OCI-LY3 (cell line): ENCODE results near the gene HIPK4.

Experiments used
- H2AFZ ChIP-seq: fragments of 200-600, 300-600 bp; shearing (Covaris generic); 2 replicates; pipeline ENCODE4 v1.6.0; 2014; ENCODE audit warnings: antibody characterized with exemption, low read depth, low read length
- H3K27ac ChIP-seq: fragments of 200-600, 300-600 bp; sonication (generic); 2 replicates; pipeline ENCODE4 v1.5.1; 2014; ENCODE audit warnings: mild to moderate bottlenecking, low read length, moderate library complexity, mixed read lengths
- H3K27me3 ChIP-seq: fragments of 200-600, 300-600 bp; sonication (generic); 2 replicates; pipeline ENCODE4 v1.6.1; 2014; ENCODE audit warnings: low read depth, low read length, mixed read lengths
- H3K36me3 ChIP-seq: fragments of 200-600, 300-600 bp; sonication (generic); replicated peaks from 2 replicates; pipeline ENCODE3; 2014; ENCODE audit warnings: low read depth, low read length, mixed read lengths
- H3K4me1 ChIP-seq: fragments of 300-600, 200-600 bp; sonication (generic); 2 replicates; pipeline ENCODE4 v1.6.1; 2014; ENCODE audit warnings: low read length, mixed read lengths
- H3K4me2 ChIP-seq: fragments of 200-600, 300-600 bp; sonication (generic); 2 replicates; pipeline ENCODE4 v1.6.1; 2014; ENCODE audit warnings: low read length, mixed read lengths
- H3K4me3 ChIP-seq: fragments of 300-600, 200-600 bp; sonication (generic); 2 replicates; pipeline ENCODE4 v1.5.1; 2014; ENCODE audit warnings: antibody characterized with exemption, mild to moderate bottlenecking, low read length, moderate library complexity
- H3K79me2 ChIP-seq: fragments of 300-600, 200-600 bp; shearing (Covaris generic); 2 replicates; pipeline ENCODE4 v1.6.1; 2014; ENCODE audit warnings: mild to moderate bottlenecking, low read length, mixed read lengths
- H3K9ac ChIP-seq: fragments of 300-600, 200-600 bp; shearing (Covaris generic); 2 replicates; pipeline ENCODE4 v1.6.0; 2014; ENCODE audit warnings: mild to moderate bottlenecking, low read length, moderate library complexity
- H3K9me3 ChIP-seq: fragments of 200-600, 300-600 bp; shearing (Covaris generic); 2 replicates; pipeline ENCODE4 v1.6.1; 2014; ENCODE audit warnings: low read length, mixed read lengths; ENCODE audit not compliant: insufficient read depth
- H4K20me1 ChIP-seq: fragments of 200-600, 300-600 bp; sonication (generic); 2 replicates; pipeline ENCODE4 v1.6.1; 2016; ENCODE audit warnings: low read length, mixed read lengths; ENCODE audit not compliant: insufficient read depth
- CTCF ChIP-seq: fragments of 200-600, 300-600 bp; sonication (generic); IDR thresholded peaks from 2 replicates; pipeline ENCODE4 v1.5.1; 2014; ENCODE audit warnings: antibody characterized with exemption, low read length, low read depth
- EZH2phosphoT487 ChIP-seq: fragments of 200-600 bp; shearing (Covaris generic); IDR thresholded peaks from 2 replicates; pipeline ENCODE4 v1.6.1; 2018; ENCODE audit warnings: antibody characterized with exemption, mixed run types, low read depth

The HIPK4 gene

GRCh38 chr19:40341601-40342482, 48.1 kb downstream of the HIPK4 start:
- Histone ChIP-seq H3K4me1 (peaks cover 10% of the 10 kb centered on the region), H2AFZ (no peak overlapping the region), H3K4me3 (no peak overlapping the region), H3K27ac (no peak overlapping the region), H3K36me3 (peaks cover 2% of the 10 kb centered on the region), H3K4me2 (no peak overlapping the region), H3K9ac (no peak overlapping the region), H3K79me2 (peaks cover 8% of the 10 kb centered on the region), H3K27me3 (no peaks in the 10 kb centered on the region), H4K20me1 (peaks cover 20% of the 10 kb centered on the region), H3K9me3 (no peaks in the 10 kb centered on the region)
- TF ChIP-seq CTCF: no peak
- TF ChIP-seq EZH2phosphoT487: no peak

GRCh38 chr19:40339018-40339728, 50.8 kb downstream of the HIPK4 start:
- Histone ChIP-seq H3K36me3 (peaks cover 6% of the 10 kb centered on the region), H4K20me1 (peaks cover 17% of the 10 kb centered on the region), H3K27me3 (no peaks in the 10 kb centered on the region), H2AFZ (no peak overlapping the region), H3K79me2 (0 out of 2 replicates have a peak, but pooled peaks cover 4% of the 10 kb centered on the region), H3K9ac (no peak overlapping the region), H3K4me3 (no peak overlapping the region), H3K9me3 (no peaks in the 10 kb centered on the region), H3K4me1 (peaks cover 8% of the 10 kb centered on the region), H3K27ac (peak overlapping the region; percentile 7; the same call in 1 of the 2 replicates), H3K4me2 (no peak overlapping the region)
- TF ChIP-seq CTCF: no peak
- no peak for TF ChIP-seq EZH2phosphoT487

GRCh38 chr19:40337594-40337993, 52.4 kb downstream of the HIPK4 start:
- peaks cover 16% of the 10 kb centered on the region for H4K20me1 ChIP-seq
- no peak overlapping the region for H2AFZ ChIP-seq
- TF ChIP-seq CTCF (no peak), EZH2phosphoT487 (no peak)
- H3K36me3 ChIP-seq: peaks cover 12% of the 10 kb centered on the region
- H3K4me1 ChIP-seq: peaks cover 8% of the 10 kb centered on the region
- no peak overlapping the region for H3K9ac ChIP-seq
- 0 out of 2 replicates have a peak, but pooled peaks cover 4% of the 10 kb centered on the region for H3K79me2 ChIP-seq
- H3K27ac ChIP-seq: no peak overlapping the region
- no peak overlapping the region for H3K4me2 ChIP-seq
- H3K4me3 ChIP-seq: no peak overlapping the region
- no peaks in the 10 kb centered on the region for H3K27me3 ChIP-seq
- no peaks in the 10 kb centered on the region for H3K9me3 ChIP-seq

GRCh38 chr19:40337107-40337506, 52.9 kb downstream of the HIPK4 start:
- H3K36me3 ChIP-seq: peaks cover 12% of the 10 kb centered on the region
- TF ChIP-seq CTCF: no peak
- TF ChIP-seq EZH2phosphoT487: no peak
- no peaks in the 10 kb centered on the region for H3K9me3 ChIP-seq
- peaks cover 11% of the 10 kb centered on the region for H4K20me1 ChIP-seq
- no peak overlapping the region for H2AFZ ChIP-seq
- peaks cover 8% of the 10 kb centered on the region for H3K4me1 ChIP-seq
- H3K4me2 ChIP-seq: no peak overlapping the region
- no peak overlapping the region for H3K9ac ChIP-seq
- no peaks in the 10 kb centered on the region for H3K27me3 ChIP-seq
- no peak overlapping the region for H3K27ac ChIP-seq
- 0 out of 2 replicates have a peak, but pooled peaks cover 4% of the 10 kb centered on the region for H3K79me2 ChIP-seq
- H3K4me3 ChIP-seq: no peak overlapping the region
